Hepatocyte (in vitro differentiated cells): ENCODE measurements around the gene GIN1.

Experiments used
- EZH2 ChIP-seq: fragments of 200-600 bp; sonication (generic); IDR thresholded peaks from 2 replicates; pipeline ENCODE4 v1.6.1; 2016; ENCODE audit warnings: antibody characterized with exemption, mild to moderate bottlenecking, borderline replicate concordance
- EZH2phosphoT487 ChIP-seq: fragments of 200-600 bp; sonication (generic); IDR thresholded peaks from one replicate; pipeline ENCODE4 v1.6.1; 2018; ENCODE audit warnings: antibody characterized with exemption, mild to moderate bottlenecking, low read depth, moderate library complexity; ENCODE audit not compliant: unreplicated experiment, severe bottlenecking
- TF ChIP-seq, protein P1 (sequence below): fragments of 200-600 bp; sonication (generic); IDR thresholded peaks from 2 replicates; pipeline ENCODE4 v1.5.1; 2016; ENCODE audit warnings: antibody characterized with exemption, mild to moderate bottlenecking; ENCODE audit not compliant: poor library complexity

GRCh38 chr5:103037673-103038455, 82.1 kb downstream of the GIN1 start:
- TF ChIP-seq, protein P1, sequence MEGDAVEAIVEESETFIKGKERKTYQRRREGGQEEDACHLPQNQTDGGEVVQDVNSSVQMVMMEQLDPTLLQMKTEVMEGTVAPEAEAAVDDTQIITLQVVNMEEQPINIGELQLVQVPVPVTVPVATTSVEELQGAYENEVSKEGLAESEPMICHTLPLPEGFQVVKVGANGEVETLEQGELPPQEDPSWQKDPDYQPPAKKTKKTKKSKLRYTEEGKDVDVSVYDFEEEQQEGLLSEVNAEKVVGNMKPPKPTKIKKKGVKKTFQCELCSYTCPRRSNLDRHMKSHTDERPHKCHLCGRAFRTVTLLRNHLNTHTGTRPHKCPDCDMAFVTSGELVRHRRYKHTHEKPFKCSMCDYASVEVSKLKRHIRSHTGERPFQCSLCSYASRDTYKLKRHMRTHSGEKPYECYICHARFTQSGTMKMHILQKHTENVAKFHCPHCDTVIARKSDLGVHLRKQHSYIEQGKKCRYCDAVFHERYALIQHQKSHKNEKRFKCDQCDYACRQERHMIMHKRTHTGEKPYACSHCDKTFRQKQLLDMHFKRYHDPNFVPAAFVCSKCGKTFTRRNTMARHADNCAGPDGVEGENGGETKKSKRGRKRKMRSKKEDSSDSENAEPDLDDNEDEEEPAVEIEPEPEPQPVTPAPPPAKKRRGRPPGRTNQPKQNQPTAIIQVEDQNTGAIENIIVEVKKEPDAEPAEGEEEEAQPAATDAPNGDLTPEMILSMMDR: no peak
- TF ChIP-seq EZH2 (no peak), EZH2phosphoT487 (no peak)
